ENCODE results near the gene ATP8A2.

- TF ChIP-seq, protein P1, sequence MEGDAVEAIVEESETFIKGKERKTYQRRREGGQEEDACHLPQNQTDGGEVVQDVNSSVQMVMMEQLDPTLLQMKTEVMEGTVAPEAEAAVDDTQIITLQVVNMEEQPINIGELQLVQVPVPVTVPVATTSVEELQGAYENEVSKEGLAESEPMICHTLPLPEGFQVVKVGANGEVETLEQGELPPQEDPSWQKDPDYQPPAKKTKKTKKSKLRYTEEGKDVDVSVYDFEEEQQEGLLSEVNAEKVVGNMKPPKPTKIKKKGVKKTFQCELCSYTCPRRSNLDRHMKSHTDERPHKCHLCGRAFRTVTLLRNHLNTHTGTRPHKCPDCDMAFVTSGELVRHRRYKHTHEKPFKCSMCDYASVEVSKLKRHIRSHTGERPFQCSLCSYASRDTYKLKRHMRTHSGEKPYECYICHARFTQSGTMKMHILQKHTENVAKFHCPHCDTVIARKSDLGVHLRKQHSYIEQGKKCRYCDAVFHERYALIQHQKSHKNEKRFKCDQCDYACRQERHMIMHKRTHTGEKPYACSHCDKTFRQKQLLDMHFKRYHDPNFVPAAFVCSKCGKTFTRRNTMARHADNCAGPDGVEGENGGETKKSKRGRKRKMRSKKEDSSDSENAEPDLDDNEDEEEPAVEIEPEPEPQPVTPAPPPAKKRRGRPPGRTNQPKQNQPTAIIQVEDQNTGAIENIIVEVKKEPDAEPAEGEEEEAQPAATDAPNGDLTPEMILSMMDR (IDR thresholded peaks at IDR 0.05): no peak
- no peak for TF ChIP-seq POLR2AphosphoS5 (IDR thresholded peaks at IDR 0.05)
- TF ChIP-seq POLR2A (IDR thresholded peaks at IDR 0.05): no peak
- no peak for TF ChIP-seq EP300 (IDR thresholded peaks at IDR 0.05; ENCODE audit: low read depth)
These were observed 289.2 kb downstream of the ATP8A2 start for GRCh38 chr13:25660996-25661395.

Measured in transverse colon (tissue), 4 donors.